Measurements from ENCODE around the gene SLC12A9. TPM values are rescaled to one million over a fixed set of nuclear protein-coding genes. Genes with fewer than 3 reads are reported as not detected.

The SLC12A9 gene
- total and polyA plus RNA-seq, 2 of the 8 experiments (the other 6 are each of a cell fraction or from before 2014, with no cell fraction given): 31.4 to 40.1 TPM

DNA sequence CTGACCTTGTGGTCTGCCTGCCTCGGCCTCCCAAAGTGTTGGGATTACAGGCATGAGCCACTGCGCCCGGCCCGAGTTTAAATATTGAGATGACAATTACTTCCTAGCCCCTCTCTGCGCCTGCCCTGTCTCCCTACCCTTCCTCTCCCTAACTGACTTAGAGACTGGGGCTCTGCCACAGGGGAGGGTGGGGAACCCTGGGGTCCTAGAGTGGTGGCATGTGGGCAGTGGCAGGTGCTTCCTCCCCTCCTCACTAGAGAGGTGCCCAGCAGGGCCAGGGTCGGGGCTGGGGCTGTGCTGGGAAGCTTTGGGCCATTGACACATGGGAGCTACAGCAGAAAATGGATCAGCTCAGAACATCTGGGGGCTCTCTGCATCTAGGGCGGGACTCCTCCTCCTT lies 50.1 kb downstream of the SLC12A9 start:
- Histone ChIP-seq H3K9ac (replicated peaks in 1 of 4; ENCODE audit: extremely low read depth in 1 of 4, low read depth in 3 of 4, low read length in 3 of 4) (no peak overlapping the region), H3K4me3 (ENCODE audit: extremely low read depth in 1 of 4, insufficient read depth in 2 of 4, low read depth in 3 of 4, low read length in 4 of 4) (no peak overlapping the region), H3K4me1 (replicated peaks in 1 of 4; ENCODE audit: control insufficient read depth in 3 of 4, insufficient read depth in 4 of 4, low read length in 3 of 4) (no peaks in the 10 kb centered on the region), H3K36me3 (ENCODE audit: control insufficient read depth in 2 of 4, insufficient read depth in 4 of 4, low read length in 3 of 4) (no peaks in the 10 kb centered on the region), H4K5ac (ENCODE audit: insufficient read length, low read depth, low read length) (no peak overlapping the region), H3K9me3 (ENCODE audit: insufficient read depth in 2 of 2, low read depth in 1 of 2, low read length in 1 of 2) (no peaks in the 10 kb centered on the region), H3K56ac (replicated peaks; ENCODE audit: insufficient read length, low read depth, low read length) (no peak overlapping the region), H3K27ac (ENCODE audit: low read depth, low read length) (no peak overlapping the region), H3K23ac (ENCODE audit: insufficient read length) (no peak overlapping the region), H3K79me1 (ENCODE audit: low read depth, low read length) (no peaks in the 10 kb centered on the region), H2AFZ (ENCODE audit: low read length) (no peak overlapping the region), H2AK5ac (ENCODE audit: low read depth, low read length) (no peak overlapping the region), H3K4me2 (ENCODE audit: insufficient read depth in 1 of 2, low read depth in 2 of 2, low read length in 2 of 2) (no peak overlapping the region), H4K91ac (replicated peaks; ENCODE audit: insufficient read length, low read length) (no peak overlapping the region), H3K23me2 (ENCODE audit: low read depth, low read length) (no peaks in the 10 kb centered on the region), H2BK12ac (ENCODE audit: low read depth, low read length) (no peak overlapping the region), H3K14ac (ENCODE audit: insufficient read length) (no peak overlapping the region), H3K27me3 (replicated peaks in 1 of 4; ENCODE audit: control insufficient read depth in 3 of 4, extremely low read depth in 1 of 4, insufficient read depth in 3 of 4, low read length in 3 of 4) (no peaks in the 10 kb centered on the region; a peak in 2 of 7 replicates), H2BK15ac (ENCODE audit: low read length) (no peak overlapping the region), H2BK20ac (ENCODE audit: low read length) (no peak overlapping the region), H2BK120ac (replicated peaks; ENCODE audit: low read depth, low read length) (no peak overlapping the region), H4K8ac (ENCODE audit: extremely low read depth, insufficient read depth, low read length) (no peak overlapping the region), H4K20me1 (replicated peaks in 1 of 2; ENCODE audit: control insufficient read depth in 1 of 2, insufficient read depth in 2 of 2, low read length in 2 of 2) (no peaks in the 10 kb centered on the region), H2BK5ac (ENCODE audit: low read depth, low read length) (no peak overlapping the region), H3K79me2 (ENCODE audit: control insufficient read depth in 1 of 2, insufficient read depth in 2 of 2, low read length in 2 of 2) (no peaks in the 10 kb centered on the region), H3K4ac (replicated peaks; ENCODE audit: insufficient read length, low read depth, low read length) (no peak overlapping the region), H3K18ac (ENCODE audit: extremely low read depth, low read length) (no peak overlapping the region)
- 100% methylated on average over 7 of the region's 7 CpGs; no CpG with 5 or more reads in 1 of the 2 experiments for WGBS, 2 experiments (ENCODE audit: extremely low coverage in 1 of 2, insufficient coverage in 1 of 2, insufficient read length in 1 of 2, insufficient replicate concordance in 2 of 2, low coverage in 1 of 2, low lambda C conversion rate in 2 of 2, missing lambda C conversion rate in 1 of 2)
- DNase-seq (ENCODE audit: low read depth in 1 of 2, low spot score in 2 of 2) (no peak), FAIRE-seq (no peak)
- POLR2A ChIA-PET (ENCODE audit: partially characterized antibody): no interaction called here
- CTCF ChIA-PET (ENCODE audit: partially characterized antibody): interaction anchor here (0.9 to 2.6 kb wide), 7 partner anchors 8 to 271 kb away, joined by 3 to 13 read pairs (median 4); partner anchors contain the start of gene SLC12A9
- TF ChIP-seq ATF3 (IDR thresholded peaks at IDR 0.05; ENCODE audit: insufficient read depth, low read depth, low read length): no peak
- TF ChIP-seq SIRT6 (IDR thresholded peaks at IDR 0.05; ENCODE audit: low read length): no peak
- no peak for TF ChIP-seq POU5F1 (IDR thresholded peaks at IDR 0.05; ENCODE audit: low read depth, low read length)
- no peak for TF ChIP-seq RBBP5 (IDR thresholded peaks at IDR 0.05; ENCODE audit: borderline replicate concordance, low read depth, low read length)
- no peak for TF ChIP-seq POLR2AphosphoS5 (IDR thresholded peaks at IDR 0.05; ENCODE audit: low read depth, low read length)
- no peak for TF ChIP-seq GABPA (IDR thresholded peaks at IDR 0.05; ENCODE audit: borderline replicate concordance, insufficient read depth, low read length)
- TF ChIP-seq E2F6 (IDR thresholded peaks at IDR 0.05): no peak
- TF ChIP-seq EGR1 (IDR thresholded peaks at IDR 0.05; ENCODE audit: borderline replicate concordance, low read depth, low read length): no peak
- no peak for TF ChIP-seq MAFK (IDR thresholded peaks at IDR 0.05; ENCODE audit: low read depth, low read length)
- no peak for TF ChIP-seq KDM1A (IDR thresholded peaks at IDR 0.05; ENCODE audit: borderline replicate concordance, low read length)
- TF ChIP-seq EZH2 (IDR thresholded peaks at IDR 0.05; ENCODE audit: low read depth, low read length, severe bottlenecking): no peak
- no peak for TF ChIP-seq RXRA (IDR thresholded peaks at IDR 0.05; ENCODE audit: insufficient read depth, low read depth, low read length)
- TF ChIP-seq BACH1 (IDR thresholded peaks at IDR 0.05; ENCODE audit: low read length): no peak
- TF ChIP-seq TAF1 (IDR thresholded peaks at IDR 0.05; ENCODE audit: low read depth, low read length): no peak
